ENCODE measurements around the gene PHLDA2. TPM values are rescaled to one million over a fixed set of nuclear protein-coding genes. Genes with fewer than 3 reads are reported as not detected.

PHLDA2 gene
- 37.1 and 48.4 TPM in 2 replicates for total RNA-seq (2014; rRNA removed; shearing (Covaris generic))

GRCh38 chr11:2928605-2929530 is at the start of gene PHLDA2:
PHLDA2 (minus strand) TSS chr11:2929420; CDS start chr11:2929364, 56 bp downstream.

DNA sequence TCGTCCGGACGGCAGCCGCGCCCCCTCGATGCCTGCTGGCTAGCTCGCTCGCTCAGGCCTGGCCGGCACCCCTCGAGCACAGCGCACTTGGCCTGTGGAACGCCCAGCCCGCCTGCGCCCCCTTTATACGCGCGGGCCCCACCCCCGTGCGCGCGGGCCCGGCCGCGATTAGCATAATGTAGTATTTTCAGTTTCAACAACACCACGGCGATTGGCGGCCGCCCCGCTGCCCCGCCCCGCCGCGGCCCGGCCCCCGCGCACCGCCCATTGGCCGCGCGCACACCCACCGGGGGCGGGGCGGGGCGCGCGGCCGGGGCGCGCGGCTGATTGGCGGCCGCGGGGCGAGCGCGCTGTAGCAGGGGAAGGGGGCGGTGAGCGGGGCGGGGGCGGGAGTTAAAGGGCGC is 43.5 kb downstream of the PHLDA2 start, which contains the start of gene CDKN1C:
TSS of gene CDKN1C (minus strand) at position 98 of the 404 bp plus-strand sequence. CDS start 319 bp downstream, outside the sequence.

Small RNA genes lying within 50 kb of the gene (small RNA-seq; reads per million reads assigned to genes)
- 0.42 reads per million, percentile 10 among the genes with 10 or more reads in this experiment for gene SNORA54

Other genes starting within 250 kb of the PHLDA2 start
- gene KCNQ1OT1, start 229.4 kb downstream of the PHLDA2 start, total RNA-seq (2014; rRNA removed; shearing (Covaris generic)) = 2.0 and 2.3 TPM in 2 replicates
- 22.2 and 24.0 TPM in 2 replicates for gene CDKN1C, start 43.6 kb downstream of the PHLDA2 start, total RNA-seq (2014; rRNA removed; shearing (Covaris generic))
- 104 and 119 TPM in 2 replicates for gene NAP1L4, start 62.9 kb upstream of the PHLDA2 start, total RNA-seq (2014; rRNA removed; shearing (Covaris generic))
- 150 and 160 TPM in 2 replicates for gene CARS1, start 128.0 kb upstream of the PHLDA2 start, total RNA-seq (2014; rRNA removed; shearing (Covaris generic))
- 17.8 and 20.1 TPM in 2 replicates for gene OSBPL5, start 235.9 kb upstream of the PHLDA2 start, total RNA-seq (2014; rRNA removed; shearing (Covaris generic))

Data from A375 (cell line).